GM19240 (cell line): ENCODE results near the gene C17orf107.
A peak's percentile ranks its signal among the peaks of the same experiment; 100 is the strongest.
"Not testable (repeated sequence)": the region's sequence is repeated elsewhere in the genome, so short reads cannot be mapped to it uniquely, and the experiment has no call there.

Experiments used
- DNase-seq: peaks from one replicate; pipeline ENCODE4 v3.0.0; 2011; ENCODE audit warnings: low spot score; ENCODE audit not compliant: insufficient read length

C17orf107 gene

DNA sequence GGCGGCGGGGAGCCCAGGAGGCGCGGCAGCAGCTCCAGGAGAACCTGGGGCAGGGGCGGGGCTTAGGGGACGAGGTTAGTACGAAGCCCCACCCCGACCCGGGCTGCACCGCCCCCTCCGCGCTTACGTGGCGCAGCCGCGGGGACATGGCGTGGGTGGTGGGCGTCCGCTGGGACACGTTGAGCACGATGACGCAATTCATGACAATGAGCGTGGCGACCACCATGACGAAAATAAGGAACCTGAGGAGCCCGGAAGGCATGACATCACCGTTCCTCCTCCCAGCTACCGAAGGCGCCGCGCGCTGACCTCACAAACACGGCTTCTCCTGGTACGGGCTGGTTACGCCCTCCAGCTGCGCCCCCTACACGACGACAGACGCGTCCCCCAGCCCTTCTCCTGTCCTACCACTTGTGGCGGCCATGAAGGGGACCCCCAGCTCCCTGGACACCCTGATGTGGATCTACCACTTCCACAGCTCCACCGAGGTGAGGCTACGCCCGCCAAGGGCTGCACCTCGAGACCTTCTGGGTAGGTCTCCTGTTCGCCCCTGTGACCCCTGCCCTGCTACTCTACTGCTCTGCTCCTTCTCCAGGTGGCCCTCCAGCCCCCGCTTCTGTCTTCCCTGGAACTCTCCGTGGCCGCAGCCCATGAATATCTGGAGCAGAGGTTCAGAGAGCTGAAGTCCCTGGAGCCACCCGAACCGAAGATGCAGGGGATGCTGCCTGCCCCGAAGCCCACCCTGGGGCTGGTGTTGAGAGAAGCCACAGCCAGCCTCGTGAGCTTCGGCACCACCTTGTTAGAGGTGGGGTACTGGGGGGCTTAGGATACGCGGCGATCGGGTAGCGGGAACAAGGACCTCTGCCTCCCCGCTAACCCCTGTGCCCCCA is at the start of gene C17orf107:
TSS of gene C17orf107 (plus strand) at position 196 of the 890 bp plus-strand sequence. CDS start at position 423, 227 bp downstream.
- peak; percentile 33 for DNase-seq

DNA sequence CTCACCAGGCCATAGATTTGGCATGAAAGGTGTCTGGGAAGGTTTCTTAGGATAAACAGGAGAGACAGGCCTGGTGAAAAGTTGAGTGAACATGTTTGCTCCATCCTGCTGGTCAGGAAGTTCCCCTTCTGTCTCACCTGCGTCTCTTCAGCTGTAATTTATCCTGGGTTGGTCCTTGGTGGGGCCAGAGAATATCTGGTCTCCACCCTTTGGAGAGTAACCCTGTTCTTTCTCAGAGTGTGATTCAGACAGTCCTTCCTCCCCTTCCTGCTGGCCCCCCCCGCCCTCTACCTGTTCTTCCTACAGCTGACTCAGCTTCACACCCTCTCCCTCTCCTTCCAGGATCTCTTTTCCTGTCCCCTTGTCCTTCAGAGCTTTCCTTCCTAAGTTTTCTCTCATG is 49.1 kb upstream of the C17orf107 start:
- no peak for DNase-seq

DNA sequence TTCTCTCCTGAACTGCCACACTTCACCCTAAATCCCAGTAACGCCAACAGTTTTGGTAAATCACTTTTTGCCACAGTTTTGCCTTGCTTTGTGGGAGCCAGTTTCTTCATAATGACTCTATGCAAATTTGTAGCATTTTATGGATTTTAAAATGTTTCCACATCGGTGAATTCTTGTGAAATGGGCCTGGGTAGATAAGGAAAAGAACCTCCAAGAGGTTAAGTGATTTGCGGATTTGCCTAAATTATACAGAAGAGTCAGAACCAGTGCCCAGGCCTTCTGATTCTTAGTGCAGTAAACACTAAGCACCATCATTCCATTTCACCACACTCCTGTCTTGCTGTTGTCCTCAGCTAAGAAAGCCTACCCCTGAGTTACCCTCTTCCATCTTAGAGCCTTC is 48.3 kb upstream of the C17orf107 start:
- no peak for DNase-seq

DNA sequence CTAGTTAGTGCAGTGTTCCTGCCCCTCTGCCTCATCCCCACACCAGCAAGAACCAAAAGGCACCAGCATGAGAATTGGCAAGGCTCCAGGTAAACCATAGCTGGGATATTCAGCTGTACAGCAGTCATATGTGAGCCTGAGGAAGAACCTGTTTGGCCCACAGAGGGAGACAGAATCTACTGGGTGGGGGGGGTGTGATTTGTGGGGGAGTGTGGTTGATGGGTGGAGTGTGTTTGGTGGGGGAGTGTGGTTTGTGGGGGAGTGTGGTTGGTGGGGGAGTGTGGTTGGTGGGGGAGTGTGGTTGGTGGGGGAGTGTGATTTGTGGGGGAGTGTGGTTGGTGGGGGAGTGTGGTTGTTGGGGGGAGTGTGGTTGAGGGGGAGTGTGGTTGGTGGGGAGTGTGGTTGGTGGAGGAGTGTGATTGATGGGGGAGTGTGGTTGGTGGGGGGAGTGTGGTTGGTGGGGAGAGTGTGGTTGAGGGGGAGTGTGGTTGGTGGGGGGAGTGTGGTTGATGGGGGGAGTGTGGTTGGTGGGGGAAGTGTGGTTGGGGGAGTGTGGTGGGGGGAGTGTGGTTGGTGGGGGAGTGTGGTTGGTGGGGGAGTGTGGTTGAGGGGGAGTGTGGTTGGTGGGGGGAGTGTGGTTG is 46.6 kb upstream of the C17orf107 start:
- no peak for DNase-seq

DNA sequence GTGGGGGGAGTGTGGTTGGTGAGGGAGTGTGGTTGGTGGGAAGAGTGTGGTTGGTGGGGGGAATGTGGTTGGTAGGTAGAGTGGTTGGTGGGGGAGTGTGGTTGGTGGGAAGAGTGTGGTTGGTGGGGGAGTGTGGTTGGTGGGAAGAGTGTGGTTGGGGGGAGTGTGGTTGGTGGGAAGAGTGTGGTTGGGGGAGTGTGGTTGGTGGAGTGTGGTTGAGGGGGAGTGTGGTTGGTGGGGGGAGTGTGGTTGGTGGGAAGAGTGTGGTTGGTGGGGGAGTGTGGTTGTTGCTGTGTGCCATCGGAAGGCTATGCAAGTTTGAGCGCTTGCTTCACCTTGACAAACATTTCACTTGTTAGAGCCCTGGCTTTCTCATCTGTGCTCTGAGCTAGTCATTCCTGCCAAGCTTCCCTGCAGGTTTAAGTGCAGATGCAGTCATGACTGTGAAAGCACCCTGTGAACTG is 46.1 kb upstream of the C17orf107 start:
- no peak for DNase-seq

DNA sequence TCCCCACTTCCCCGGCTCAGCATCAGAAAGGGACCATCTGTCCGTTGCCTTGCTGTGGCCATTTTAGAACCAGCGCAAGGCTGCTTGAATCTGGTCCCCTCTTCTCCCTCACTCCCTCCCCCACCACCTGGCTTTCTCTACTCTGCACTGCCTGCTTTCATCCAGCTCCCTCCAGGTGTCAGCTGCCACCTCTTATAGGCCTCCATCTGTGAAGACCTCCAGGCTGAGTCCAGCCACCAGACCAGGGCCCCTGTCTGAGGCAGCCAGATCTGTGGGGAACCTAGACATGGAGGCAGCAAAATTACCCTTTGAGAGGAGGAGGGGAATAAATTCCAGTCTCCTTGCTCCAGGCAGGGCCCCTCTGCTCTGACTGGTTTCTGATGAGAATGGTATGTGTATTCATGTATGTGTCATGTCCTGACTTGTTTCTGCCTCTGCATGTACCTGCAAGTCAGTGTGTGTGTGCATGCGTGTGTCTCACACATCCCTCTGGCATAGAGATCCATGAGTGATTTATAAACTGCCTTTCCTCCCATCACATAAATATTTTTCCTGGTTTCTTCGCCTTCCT is 45.1 kb upstream of the C17orf107 start:
- no peak for DNase-seq

DNA sequence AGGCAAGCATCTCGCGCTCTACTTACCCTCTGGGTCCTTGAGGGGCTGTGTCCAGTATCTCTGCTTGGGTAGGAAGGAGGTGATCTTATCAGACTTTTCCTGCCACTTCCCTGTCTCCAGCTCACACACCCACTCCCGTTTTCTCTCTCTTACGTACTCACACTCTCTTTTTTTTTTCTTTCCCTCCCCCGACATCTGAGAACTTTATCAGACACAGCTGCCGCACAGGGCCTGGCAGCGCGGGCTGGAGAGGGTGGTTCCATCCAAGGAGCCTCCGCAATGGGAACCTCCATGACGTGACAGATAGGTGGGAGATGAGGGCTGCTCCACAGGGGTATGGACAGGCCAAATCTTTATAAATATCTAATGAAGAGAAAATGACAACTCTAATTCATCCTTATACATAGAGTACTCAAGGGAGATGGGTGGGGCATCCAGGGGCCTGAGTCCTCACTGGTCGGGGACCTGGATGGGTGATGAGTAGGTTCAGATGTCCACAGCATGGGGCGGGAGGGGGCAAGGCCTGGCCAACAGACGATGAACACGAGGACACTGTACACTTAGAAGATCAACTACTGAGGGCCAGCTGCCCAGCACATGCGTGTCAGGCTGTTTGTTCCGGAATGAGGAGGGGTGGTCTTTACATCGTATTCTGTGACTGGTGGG is 42.9 kb upstream of the C17orf107 start:
- no peak for DNase-seq

DNA sequence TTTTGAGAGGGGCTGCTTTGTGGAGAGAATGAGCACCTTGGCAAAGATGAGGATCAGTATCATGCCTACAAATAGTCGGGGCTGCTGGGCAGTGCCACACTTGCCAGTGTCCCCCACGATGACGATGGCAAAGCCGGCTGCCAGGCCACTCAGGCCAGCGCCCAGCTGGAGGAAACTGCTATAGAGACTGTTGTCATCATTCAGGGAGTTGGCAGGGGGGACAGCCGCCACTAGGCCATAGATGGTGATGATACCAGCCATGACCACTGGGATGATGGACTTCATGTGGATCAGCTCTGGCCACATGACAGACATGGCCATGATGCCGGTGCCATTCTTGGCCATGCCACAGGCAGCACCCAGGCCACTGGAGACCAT is 42.4 kb upstream of the C17orf107 start:
- DNase-seq = no peak

DNA sequence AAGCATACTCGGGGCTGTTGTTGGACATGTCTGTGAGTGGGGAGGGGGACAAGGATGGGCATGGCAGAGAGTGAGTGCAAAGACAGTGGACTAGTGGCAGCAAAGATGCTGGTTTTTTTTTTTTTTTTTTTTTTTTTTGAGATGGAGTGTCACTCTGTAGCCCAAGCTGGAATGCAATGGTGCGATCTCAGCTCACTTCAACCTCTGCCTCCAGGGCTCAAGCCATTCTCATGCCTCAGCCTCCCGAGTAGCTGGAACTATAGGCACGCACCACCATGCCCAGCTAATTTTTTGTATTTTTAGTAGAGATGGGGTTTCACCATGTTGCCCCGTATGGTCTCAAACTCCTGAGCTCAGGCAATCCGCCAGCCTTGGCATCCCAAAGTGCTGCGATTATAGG is 42.0 kb upstream of the C17orf107 start:
- not testable (repeated sequence) for DNase-seq

DNA sequence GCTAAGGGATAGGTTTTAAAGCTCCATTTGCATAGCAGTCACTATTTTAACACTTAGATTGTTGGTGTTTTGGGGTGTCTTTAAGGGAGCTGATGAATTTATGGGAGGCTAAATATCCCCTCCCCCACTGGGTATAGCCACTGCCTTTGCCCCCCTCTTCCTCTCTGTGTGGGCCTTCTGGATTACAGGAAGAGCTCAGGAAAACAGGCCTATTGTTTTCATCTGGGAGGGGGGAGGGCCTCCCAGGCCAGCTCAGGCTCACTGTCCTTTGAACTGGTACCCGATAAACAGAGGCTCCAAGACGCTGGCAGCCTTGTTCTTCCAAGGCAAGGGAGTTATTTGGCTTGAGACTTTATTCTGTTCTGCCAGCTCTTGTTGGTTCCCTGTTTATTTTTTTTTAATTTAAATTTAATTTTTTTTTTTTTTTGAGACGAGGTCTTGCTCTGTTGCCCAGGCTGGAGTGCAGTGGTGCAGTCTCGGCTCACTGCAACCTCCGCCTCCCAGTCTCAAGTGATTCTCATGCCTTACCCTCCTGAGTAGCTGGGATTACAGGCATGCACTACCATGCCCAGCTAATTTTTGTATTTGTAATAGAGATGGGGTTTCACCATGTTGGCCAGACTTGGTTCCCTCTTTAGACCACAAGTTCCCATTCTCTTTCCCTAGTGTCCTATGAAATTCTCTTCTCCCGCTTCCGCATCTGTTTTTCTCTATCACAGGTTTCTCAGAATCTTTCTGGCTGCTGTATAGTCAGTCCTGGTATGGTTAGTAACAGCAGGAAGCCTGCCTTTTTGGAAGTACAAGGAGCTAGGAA is 41.1 kb upstream of the C17orf107 start:
- no peak for DNase-seq

DNA sequence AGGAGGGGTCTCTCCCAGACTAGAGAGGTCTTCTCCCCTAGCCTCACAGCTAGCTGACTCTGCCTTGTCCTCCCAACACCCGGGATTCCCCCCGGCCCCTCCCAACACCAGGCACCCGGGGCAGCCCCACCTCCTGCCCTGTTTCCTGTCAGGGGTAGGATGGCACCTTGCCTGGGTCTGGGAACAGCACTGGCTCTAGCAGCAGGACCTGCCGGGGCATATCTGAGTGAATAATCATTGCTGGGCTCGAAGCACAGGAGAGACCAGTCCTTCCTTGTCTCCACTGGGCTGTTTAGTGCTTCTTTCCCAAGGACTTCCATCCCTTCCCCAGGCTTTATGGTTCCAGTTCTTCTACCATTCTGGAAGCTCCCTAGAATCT is 40.5 kb upstream of the C17orf107 start:
- DNase-seq = no peak

DNA sequence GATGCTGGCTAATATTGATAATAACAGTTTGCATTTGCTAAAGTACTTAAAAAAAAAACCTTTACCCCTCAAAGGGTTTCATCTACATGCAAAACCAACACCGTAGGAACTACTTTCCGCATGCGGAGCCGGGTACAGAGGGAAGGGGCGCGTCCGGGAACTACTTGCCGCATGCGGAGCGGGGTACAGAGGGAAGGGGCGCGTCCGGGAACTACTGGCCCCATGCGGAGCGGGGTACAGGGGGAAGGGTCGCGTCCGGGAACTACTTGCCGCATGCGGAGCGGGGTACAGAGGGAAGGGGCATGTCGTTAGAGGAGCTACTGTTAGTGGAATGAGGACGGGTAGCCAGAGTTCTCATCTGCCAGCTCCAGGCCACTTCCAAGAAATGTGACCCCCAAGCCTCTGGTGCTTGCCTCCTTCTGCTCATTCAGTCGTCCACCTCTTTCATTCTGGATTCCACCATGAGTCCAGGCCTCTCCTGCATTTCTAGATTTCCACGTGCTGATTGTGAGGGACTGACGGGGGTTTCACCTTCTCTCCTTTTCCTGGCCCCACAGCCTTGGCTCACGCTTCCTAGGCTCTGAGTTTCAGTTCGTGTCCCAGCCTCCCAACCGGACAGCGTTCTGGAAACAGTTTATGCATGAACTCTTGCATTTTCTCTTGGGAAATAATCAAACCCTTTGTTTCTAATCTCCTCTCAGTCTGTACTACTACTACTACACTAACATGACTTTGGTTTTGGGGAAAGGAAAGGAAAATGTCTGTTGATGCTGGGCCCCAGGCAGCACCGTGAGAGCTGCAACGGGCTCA is 39.3 kb upstream of the C17orf107 start:
- no peak for DNase-seq

DNA sequence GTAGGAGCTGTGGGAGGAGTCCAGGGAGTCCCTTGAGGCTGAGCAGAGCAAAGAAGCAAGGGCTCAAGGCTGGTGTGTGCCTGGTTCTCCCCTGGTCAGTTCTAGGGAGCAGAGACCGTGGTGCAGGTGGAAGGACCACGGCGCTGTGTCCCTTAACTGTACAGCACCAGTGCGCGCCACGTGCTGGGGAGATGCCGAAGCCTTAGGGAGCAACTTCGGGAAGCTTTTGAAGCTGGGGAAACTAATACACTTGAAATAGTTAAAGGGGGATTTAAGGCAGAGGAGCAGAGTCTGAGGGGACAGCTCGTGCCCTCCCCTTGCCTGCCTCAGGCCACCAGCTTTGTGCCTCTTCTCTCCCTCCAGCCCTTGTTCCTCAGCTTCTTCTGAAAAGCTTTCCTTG is 38.7 kb upstream of the C17orf107 start:
- no peak for DNase-seq

DNA sequence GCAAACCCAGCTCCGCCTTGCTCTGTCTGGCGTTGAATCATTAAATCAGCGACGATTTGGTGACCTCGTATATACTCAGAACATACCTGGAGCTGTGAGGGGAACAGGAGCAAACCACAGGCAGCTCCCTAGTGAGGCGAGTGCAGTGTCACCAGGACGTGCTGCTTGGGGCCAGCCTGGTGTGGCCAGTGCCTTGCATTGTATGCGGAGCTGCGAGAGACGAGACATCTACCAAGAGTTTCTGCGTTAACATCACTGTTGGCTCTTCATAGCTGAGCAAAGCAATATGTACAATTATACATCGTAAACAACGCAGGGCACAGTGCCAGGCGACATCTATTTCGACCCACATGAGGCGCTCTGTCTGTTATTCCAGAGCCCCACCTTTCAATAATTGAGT is 38.3 kb upstream of the C17orf107 start:
- DNase-seq = no peak

DNA sequence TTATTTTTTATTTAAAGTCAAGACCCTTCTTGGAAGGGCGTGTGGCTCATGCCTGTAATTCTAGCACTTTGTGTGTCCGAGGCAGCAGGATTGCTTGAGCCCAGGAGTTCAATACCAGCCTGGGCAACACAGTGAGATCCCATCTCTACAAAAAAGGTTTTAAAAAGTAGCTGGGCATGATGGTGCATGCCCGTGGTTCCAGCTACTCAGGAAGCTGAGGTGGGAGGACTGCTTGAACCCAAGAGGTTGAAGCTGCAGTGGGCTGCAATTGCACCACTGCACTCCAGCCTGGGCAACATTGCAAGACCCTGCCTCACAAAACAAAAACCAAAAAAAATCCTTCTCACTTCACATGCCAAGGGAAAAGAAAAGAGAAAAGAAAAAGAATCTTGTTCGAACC is 36.6 kb upstream of the C17orf107 start:
- DNase-seq = no peak

DNA sequence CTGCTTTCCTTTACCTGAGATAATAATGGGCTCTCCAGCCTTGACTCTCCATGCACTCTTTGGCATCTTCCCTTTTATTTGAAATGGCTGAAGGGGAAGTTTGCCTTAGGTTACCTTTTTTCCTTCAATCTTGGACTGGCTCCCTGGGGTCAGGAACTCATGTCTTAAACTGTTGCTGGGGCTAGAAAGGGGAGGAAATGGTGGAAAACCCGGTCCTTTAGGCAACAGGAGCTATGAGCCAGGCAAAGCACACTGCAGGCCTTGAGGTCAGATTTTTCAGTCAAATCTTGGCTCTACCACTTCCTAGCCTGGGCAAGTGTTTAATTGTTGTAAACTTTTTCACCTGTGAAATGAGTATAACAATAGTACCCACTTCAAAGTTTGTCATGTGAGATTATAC is 36.0 kb upstream of the C17orf107 start:
- no peak for DNase-seq

DNA sequence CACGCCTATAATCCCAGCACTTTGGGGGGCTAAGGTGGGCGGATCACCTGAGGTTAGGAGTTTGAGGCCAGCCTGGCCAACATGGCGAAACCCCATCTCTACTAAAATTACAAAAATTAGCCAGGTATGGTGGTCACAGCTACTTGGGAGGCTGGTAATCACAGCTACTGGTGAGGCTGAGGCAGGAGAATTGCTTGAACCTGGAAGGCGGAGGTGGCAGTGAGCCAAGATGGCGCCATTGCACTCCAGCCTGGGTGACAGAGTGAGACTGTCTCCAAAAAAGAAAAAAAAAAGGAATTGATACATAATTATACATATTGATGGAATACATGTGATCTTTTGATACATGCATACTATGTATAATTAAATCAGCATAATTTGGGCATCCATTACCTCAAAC is 31.8 kb upstream of the C17orf107 start:
- DNase-seq = not testable (repeated sequence)

DNA sequence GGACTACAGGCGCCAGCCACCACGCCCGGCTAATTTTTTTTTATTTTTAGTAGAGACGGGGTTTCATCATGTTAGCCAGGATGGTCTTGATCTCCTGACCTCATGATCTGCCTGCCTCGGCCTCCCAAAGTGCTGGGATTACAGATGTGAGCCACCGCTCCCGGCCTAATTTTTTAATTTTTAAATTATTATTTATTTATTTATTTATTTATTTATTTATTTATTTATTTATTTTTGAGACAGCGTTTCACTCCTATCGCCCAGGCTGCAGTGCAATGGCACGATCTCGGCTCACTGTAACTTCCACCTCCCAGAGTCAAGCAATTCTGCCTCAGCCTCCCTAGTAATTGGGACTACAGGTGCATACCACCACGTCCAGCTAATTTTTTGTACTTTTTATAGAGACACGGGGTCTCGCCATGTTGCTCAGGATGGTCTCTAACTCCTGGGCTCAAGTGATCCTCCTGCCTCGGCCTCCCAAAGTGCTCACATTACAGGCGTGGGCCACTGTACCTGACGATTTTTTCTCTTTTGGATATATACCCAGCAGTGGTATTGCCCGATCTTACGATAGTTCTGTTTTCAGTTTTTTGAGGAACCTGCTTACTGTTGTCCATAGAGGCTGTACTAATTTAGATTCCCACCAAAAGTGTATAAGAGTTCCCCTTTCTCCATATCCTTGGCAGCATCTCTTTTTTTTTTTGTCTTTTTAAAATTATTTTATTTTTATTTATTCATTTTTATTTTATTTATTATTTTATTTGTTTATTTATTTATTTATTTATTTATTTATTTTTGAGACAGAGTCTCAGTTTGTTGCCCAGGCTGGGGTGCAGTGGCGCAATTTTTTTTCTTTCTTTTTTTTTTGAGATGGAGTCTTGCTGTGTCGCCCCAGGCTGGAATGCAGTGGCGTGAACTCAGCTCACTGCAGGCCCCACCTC is 30.0 kb upstream of the C17orf107 start:
- DNase-seq = not testable (repeated sequence)

DNA sequence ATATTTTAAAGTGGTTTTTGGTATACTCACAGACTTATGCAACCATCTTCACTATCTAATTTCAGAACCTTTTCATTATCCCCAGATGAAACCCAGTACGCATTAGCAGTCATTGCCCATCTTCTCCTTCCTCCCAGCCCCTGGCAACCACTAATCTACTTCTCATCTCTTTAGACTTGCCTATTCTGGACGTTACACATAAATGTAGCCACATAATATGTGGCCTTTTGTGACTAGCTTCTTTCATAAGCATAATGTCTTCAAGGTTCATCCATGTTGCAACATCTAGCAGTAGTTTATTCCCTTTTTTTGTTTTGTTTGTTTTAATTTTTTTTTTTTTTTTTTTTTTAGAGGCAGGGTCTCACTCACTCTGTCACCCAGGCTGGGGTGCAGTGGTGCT is 28.5 kb upstream of the C17orf107 start:
- no peak for DNase-seq
